GM23338 (cell line): ENCODE measurements around the gene NEURL1. TPM values are rescaled to one million over a fixed set of nuclear protein-coding genes. Genes with fewer than 3 reads are reported as not detected.

Experiments
- ATAC-seq: fragments of 200-7000 bp; cut with Tn5 transposase; 3 replicates; pipeline ENCODE4 v1.9.1; 2020
- DNase-seq: peaks from one replicate; pipeline ENCODE4 v3.0.0-alpha.2; 2015; ENCODE audit warnings: low spot score
- H2AFZ ChIP-seq: fragments of 200-600 bp; sonication (generic); 2 replicates; pipeline ENCODE4 v1.8.0; 2016; ENCODE audit warnings: antibody characterized with exemption, mild to moderate bottlenecking, moderate library complexity
- H3F3A ChIP-seq: fragments of 200-600 bp; sonication (generic); replicated peaks from 2 replicates; pipeline ENCODE4 v1.8.0; 2017; ENCODE audit warnings: antibody characterized with exemption, mixed run types, low read depth
- H3K27ac ChIP-seq: fragments of 200-600 bp; sonication (generic); 2 replicates; pipeline ENCODE4 v1.6.1; 2016; ENCODE audit warnings: low read depth
- H3K27me3 ChIP-seq: fragments of 200-600 bp; sonication (generic); 2 replicates; pipeline ENCODE4 v1.8.0; 2016; ENCODE audit warnings: mild to moderate bottlenecking, mixed run types, moderate library complexity; ENCODE audit not compliant: insufficient read depth
- H3K36me3 ChIP-seq: fragments of 200-600 bp; sonication (generic); 2 replicates; pipeline ENCODE4 v1.8.0; 2016; ENCODE audit warnings: mild to moderate bottlenecking; ENCODE audit not compliant: insufficient read depth
- H3K4me1 ChIP-seq: fragments of 200-600 bp; sonication (generic); 2 replicates; pipeline ENCODE4 v1.8.0; 2016; ENCODE audit warnings: mild to moderate bottlenecking, moderate library complexity; ENCODE audit not compliant: insufficient read depth
- H3K4me2 ChIP-seq: fragments of 200-600 bp; sonication (generic); 2 replicates; pipeline ENCODE4 v1.7.1; 2017; ENCODE audit warnings: mixed run types
- H3K4me3 ChIP-seq: fragments of 200-600 bp; sonication (generic); 2 replicates; pipeline ENCODE4 v1.6.1; 2016; ENCODE audit warnings: mixed run types
- H3K79me2 ChIP-seq: fragments of 200-600 bp; sonication (generic); replicated peaks from 2 replicates; pipeline ENCODE4 v1.8.0; 2017; ENCODE audit warnings: mild to moderate bottlenecking; ENCODE audit not compliant: insufficient read depth
- H3K9me2 ChIP-seq: fragments of 200-600 bp; sonication (generic); 2 replicates; pipeline ENCODE4 v1.8.0; 2017; ENCODE audit not compliant: insufficient read depth
- H4K20me1 ChIP-seq: fragments of 200-600 bp; sonication (generic); replicated peaks from 2 replicates; pipeline ENCODE4 v1.8.0; 2017; ENCODE audit warnings: mild to moderate bottlenecking; ENCODE audit not compliant: insufficient read depth
- H3K27ac Mint-ChIP-seq: 2 replicates; pipeline ENCODE4 v1.8.0; 2020; ENCODE audit warnings: inconsistent platforms, mild to moderate bottlenecking, moderate library complexity, mixed read lengths
- H3K27me3 Mint-ChIP-seq: 3 replicates; pipeline ENCODE4 v1.8.0; 2022; ENCODE audit warnings: low read depth, mild to moderate bottlenecking, moderate library complexity, mixed read lengths, inconsistent platforms; ENCODE audit not compliant: insufficient read depth, poor library complexity
- H3K36me3 Mint-ChIP-seq: 3 replicates; pipeline ENCODE4 v1.8.0; 2021; ENCODE audit warnings: low read depth, mild to moderate bottlenecking, inconsistent platforms, moderate library complexity, mixed read lengths
- H3K4me1 Mint-ChIP-seq: 3 replicates; pipeline ENCODE4 v1.8.0; 2020; ENCODE audit warnings: mild to moderate bottlenecking, inconsistent platforms, mixed read lengths
- H3K4me3 Mint-ChIP-seq: 3 replicates; pipeline ENCODE4 v1.8.0; 2021; ENCODE audit warnings: moderate library complexity, mild to moderate bottlenecking, inconsistent platforms, mixed read lengths
- H3K9me3 Mint-ChIP-seq: 3 replicates; pipeline ENCODE4 v1.8.0; 2020; ENCODE audit warnings: moderate library complexity, mild to moderate bottlenecking, inconsistent platforms, mixed read lengths
- CREB1 ChIP-seq: fragments of 250-450 bp; sonication (Bioruptor Pico); IDR thresholded peaks from 2 replicates; pipeline ENCODE4 v1.5.0; 2020; ENCODE audit warnings: low read depth, mild to moderate bottlenecking, moderate library complexity
- EZH2 ChIP-seq: fragments of 200-600 bp; sonication (generic); IDR thresholded peaks from one replicate; pipeline ENCODE4 v1.8.0; 2017; ENCODE audit warnings: antibody characterized with exemption, mild to moderate bottlenecking, low read depth; ENCODE audit not compliant: unreplicated experiment
- EZH2phosphoT487 ChIP-seq: fragments of 200-600 bp; sonication (generic); IDR thresholded peaks from one replicate; pipeline ENCODE4 v1.8.1; 2018; ENCODE audit warnings: antibody characterized with exemption; ENCODE audit not compliant: unreplicated experiment
- JUNB ChIP-seq: IDR thresholded peaks from one replicate; pipeline ENCODE4 v1.6.1; 2016; ENCODE audit warnings: antibody characterized with exemption; ENCODE audit not compliant: unreplicated experiment
- NANOG ChIP-seq: IDR thresholded peaks from 2 replicates; pipeline ENCODE4 v1.6.1; 2016; ENCODE audit warnings: antibody characterized with exemption, borderline replicate concordance
- POLR2AphosphoS5 ChIP-seq: IDR thresholded peaks from 2 replicates; pipeline ENCODE4 v1.6.1; 2016; ENCODE audit warnings: antibody characterized with exemption, low read depth
- STAT1 ChIP-seq: IDR thresholded peaks from one replicate; pipeline ENCODE4 v1.6.1; 2016; ENCODE audit warnings: antibody characterized with exemption; ENCODE audit not compliant: unreplicated experiment
- ZNF114 ChIP-seq: fragments of 250-450 bp; sonication (Bioruptor Pico); IDR thresholded peaks from 2 replicates; pipeline ENCODE4 v1.5.0; 2020; ENCODE audit warnings: mild to moderate bottlenecking, moderate library complexity
- ZNF331 ChIP-seq: fragments of 250-450 bp; sonication (Bioruptor Pico); IDR thresholded peaks from 2 replicates; pipeline ENCODE4 v1.5.0; 2020; ENCODE audit warnings: low read depth, mild to moderate bottlenecking, moderate library complexity
- ZNF462 ChIP-seq: fragments of 250-450 bp; sonication (Bioruptor Pico); IDR thresholded peaks from 2 replicates; pipeline ENCODE4 v1.5.0; 2020; ENCODE audit warnings: mild to moderate bottlenecking, moderate library complexity
- polyA plus RNA-seq: library from polyadenylated mRNA; unstranded; fragments of >200 nt; fragmentation: Nextera tagmentation; extraction: Ambion mirVana; gene quantifications from 2 replicates; pipeline ENCODE4 v1.2.1, GENCODE V29; 2016
- total RNA-seq: library from RNA; depleted of rRNA; stranded (reverse); fragments of >200 nt; shearing (Covaris generic); gene quantifications from 2 replicates; pipeline ENCODE4 v1.2.3, GENCODE V29; 2014
- TF ChIP-seq, protein P1 (sequence below): IDR thresholded peaks from one replicate; pipeline ENCODE4 v1.6.1; 2018; ENCODE audit warnings: antibody characterized with exemption; ENCODE audit not compliant: unreplicated experiment
- TF ChIP-seq, protein P2 (sequence below): IDR thresholded peaks from 2 replicates; pipeline ENCODE4 v1.6.1; 2016; ENCODE audit warnings: antibody characterized with exemption
- TF ChIP-seq, protein P3 (sequence below), 2 experiments: fragments of 200-600 bp in 1 of 2; sonication (generic) in 1 of 2; conservative IDR thresholded peaks; 2 replicates each; pipeline versions ENCODE4 v1.5.1 to v1.6.1; 2016 to 2017; ENCODE audit warnings: antibody characterized with exemption in 2 of 2, low read depth in 2 of 2, mild to moderate bottlenecking in 2 of 2, moderate library complexity in 1 of 2

The NEURL1 gene
- total and polyA plus RNA-seq, 2 experiments from 2014 or later = 0.82 to 1.1 TPM

DNA sequence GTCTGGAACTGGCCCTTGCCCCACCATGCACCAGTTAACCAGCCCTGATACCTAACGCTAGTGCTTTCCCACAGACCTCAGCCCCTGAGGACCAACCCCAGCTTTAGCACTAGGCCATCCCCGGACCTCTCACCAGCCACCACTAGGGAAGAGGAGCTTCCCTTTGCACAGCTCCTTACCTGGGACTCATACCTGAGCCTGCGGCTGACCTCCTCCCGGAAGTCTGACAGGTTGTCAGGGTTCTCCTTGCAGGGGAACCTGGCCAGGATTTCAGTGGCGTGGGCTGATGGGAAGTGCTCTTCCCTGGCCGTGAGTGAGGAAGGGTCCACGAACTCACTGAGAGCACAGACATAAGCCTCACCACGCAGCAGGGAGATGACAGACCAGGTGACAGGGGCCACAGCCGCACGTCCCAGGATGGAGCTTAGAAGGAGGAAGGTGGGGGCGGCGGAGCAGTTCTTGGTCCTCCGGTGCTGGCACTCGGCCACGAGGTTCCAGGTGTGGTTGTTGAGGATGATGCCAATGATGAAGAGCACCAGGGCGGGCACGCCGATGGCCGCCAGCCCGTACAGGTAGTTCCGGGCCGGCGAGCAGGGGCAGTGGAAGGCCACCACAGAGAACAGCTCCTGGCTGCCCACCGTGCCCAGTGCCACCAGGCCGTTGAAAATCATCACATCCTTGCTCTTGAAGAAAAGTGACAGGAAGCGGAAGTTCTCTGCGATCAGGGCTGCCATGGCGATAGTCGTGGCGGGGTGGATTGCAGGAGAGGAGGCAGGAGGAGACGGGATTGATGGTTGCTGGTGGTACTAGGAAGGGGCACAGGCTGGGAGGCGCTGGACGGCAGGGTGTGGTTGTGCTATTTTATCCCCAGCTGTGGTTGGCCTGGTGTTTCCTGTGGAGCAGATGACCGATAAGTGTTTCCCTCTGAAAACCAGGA is 44.0 kb upstream of the NEURL1 start:
- no peak overlapping the region for H3K4me2 ChIP-seq
- no peak for TF ChIP-seq POLR2AphosphoS5
- TF ChIP-seq, protein P1, sequence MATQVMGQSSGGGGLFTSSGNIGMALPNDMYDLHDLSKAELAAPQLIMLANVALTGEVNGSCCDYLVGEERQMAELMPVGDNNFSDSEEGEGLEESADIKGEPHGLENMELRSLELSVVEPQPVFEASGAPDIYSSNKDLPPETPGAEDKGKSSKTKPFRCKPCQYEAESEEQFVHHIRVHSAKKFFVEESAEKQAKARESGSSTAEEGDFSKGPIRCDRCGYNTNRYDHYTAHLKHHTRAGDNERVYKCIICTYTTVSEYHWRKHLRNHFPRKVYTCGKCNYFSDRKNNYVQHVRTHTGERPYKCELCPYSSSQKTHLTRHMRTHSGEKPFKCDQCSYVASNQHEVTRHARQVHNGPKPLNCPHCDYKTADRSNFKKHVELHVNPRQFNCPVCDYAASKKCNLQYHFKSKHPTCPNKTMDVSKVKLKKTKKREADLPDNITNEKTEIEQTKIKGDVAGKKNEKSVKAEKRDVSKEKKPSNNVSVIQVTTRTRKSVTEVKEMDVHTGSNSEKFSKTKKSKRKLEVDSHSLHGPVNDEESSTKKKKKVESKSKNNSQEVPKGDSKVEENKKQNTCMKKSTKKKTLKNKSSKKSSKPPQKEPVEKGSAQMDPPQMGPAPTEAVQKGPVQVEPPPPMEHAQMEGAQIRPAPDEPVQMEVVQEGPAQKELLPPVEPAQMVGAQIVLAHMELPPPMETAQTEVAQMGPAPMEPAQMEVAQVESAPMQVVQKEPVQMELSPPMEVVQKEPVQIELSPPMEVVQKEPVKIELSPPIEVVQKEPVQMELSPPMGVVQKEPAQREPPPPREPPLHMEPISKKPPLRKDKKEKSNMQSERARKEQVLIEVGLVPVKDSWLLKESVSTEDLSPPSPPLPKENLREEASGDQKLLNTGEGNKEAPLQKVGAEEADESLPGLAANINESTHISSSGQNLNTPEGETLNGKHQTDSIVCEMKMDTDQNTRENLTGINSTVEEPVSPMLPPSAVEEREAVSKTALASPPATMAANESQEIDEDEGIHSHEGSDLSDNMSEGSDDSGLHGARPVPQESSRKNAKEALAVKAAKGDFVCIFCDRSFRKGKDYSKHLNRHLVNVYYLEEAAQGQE = no peak
- TF ChIP-seq ZNF114 (CRISPR knock-in tag) = no peak
- no peak for TF ChIP-seq NANOG
- TF ChIP-seq STAT1 = no peak
- TF ChIP-seq EZH2 = no peak
- no peak for TF ChIP-seq CREB1 (CRISPR knock-in tag)
- TF ChIP-seq EZH2phosphoT487 = no peak
- TF ChIP-seq ZNF331 (CRISPR knock-in tag) = no peak
- TF ChIP-seq, protein P2, sequence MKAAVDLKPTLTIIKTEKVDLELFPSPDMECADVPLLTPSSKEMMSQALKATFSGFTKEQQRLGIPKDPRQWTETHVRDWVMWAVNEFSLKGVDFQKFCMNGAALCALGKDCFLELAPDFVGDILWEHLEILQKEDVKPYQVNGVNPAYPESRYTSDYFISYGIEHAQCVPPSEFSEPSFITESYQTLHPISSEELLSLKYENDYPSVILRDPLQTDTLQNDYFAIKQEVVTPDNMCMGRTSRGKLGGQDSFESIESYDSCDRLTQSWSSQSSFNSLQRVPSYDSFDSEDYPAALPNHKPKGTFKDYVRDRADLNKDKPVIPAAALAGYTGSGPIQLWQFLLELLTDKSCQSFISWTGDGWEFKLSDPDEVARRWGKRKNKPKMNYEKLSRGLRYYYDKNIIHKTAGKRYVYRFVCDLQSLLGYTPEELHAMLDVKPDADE = no peak
- TF ChIP-seq, protein P3, sequence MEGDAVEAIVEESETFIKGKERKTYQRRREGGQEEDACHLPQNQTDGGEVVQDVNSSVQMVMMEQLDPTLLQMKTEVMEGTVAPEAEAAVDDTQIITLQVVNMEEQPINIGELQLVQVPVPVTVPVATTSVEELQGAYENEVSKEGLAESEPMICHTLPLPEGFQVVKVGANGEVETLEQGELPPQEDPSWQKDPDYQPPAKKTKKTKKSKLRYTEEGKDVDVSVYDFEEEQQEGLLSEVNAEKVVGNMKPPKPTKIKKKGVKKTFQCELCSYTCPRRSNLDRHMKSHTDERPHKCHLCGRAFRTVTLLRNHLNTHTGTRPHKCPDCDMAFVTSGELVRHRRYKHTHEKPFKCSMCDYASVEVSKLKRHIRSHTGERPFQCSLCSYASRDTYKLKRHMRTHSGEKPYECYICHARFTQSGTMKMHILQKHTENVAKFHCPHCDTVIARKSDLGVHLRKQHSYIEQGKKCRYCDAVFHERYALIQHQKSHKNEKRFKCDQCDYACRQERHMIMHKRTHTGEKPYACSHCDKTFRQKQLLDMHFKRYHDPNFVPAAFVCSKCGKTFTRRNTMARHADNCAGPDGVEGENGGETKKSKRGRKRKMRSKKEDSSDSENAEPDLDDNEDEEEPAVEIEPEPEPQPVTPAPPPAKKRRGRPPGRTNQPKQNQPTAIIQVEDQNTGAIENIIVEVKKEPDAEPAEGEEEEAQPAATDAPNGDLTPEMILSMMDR (conservative IDR thresholded peaks at IDR 0.05; ENCODE audit: low read depth in 2 of 2) = no peak
- TF ChIP-seq JUNB = no peak
- TF ChIP-seq ZNF462 (CRISPR knock-in tag) = no peak
- peaks cover 20% of the 10 kb centered on the region for H3K36me3 ChIP-seq
- no peaks in the 10 kb centered on the region; the same call in 1 of the 2 replicates for H4K20me1 ChIP-seq
- H3K27me3 ChIP-seq = no peaks in the 10 kb centered on the region
- H3K27me3 Mint-ChIP-seq = peaks cover 20% of the 10 kb centered on the region
- no peak overlapping the region for H2AFZ ChIP-seq
- no peaks in the 10 kb centered on the region for H3F3A ChIP-seq
- no peaks in the 10 kb centered on the region; the same call in 2 of the 3 replicates for H3K9me3 Mint-ChIP-seq
- H3K36me3 Mint-ChIP-seq = peaks cover 42% of the 10 kb centered on the region
- no peak overlapping the region for H3K4me3 ChIP-seq
- H3K4me3 Mint-ChIP-seq = no peak overlapping the region
- H3K27ac Mint-ChIP-seq = no peak overlapping the region
- no peaks in the 10 kb centered on the region; the same call in 1 of the 2 replicates for H3K4me1 ChIP-seq
- no peaks in the 10 kb centered on the region for H3K79me2 ChIP-seq
- H3K27ac ChIP-seq = no peak overlapping the region
- H3K9me2 ChIP-seq = no peaks in the 10 kb centered on the region
- ATAC-seq = no peak
- DNase-seq = no peak
- H3K4me1 Mint-ChIP-seq = peaks cover 12% of the 10 kb centered on the region
